Measurements from ENCODE around the gene DLEC1. TPM values are rescaled to one million over a fixed set of nuclear protein-coding genes. Genes with fewer than 3 reads are reported as not detected.

Gene DLEC1
- total and polyA plus RNA-seq, 8 donors, result 0.14 to 0.75 (median 0.51) TPM

DNA sequence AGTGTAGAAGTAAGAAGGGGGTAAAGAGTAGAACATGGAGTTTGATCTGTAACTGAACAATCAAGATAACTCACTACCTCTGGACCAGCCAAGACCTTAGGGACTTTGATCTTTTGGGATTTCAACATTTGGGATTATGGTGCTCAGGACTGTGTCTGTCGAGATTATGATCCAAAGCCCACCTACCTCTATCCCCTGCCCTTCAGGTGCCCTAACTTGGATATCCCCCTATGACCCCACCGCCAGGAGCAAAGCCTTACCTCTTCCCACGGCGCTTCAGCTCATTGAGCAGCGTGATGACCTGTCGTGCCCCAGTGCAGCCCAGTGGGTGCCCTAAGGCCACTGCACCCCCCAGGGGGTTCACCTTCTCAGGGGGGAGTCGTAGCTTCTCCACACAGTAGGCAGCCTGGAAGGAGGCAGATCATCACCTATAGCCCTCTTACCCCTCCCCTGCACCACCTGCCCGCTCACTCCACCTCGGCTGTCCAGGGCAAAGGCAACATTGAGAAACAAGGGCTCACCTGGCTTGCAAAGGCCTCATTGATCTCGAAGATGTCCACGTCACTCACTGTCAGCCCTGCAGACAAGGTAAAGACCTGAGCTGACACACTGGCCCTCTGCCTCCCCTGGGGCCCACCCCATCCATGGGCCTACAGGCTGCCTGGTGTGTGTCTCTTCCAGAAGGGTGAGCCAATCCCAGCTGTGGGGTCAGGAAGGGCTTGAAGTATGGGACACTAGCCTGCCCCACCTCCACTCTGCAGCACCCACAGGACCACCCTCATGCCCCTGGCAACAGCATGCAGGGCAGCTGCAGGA lies 86.5 kb downstream of the DLEC1 start:
- TF ChIP-seq, protein P1, sequence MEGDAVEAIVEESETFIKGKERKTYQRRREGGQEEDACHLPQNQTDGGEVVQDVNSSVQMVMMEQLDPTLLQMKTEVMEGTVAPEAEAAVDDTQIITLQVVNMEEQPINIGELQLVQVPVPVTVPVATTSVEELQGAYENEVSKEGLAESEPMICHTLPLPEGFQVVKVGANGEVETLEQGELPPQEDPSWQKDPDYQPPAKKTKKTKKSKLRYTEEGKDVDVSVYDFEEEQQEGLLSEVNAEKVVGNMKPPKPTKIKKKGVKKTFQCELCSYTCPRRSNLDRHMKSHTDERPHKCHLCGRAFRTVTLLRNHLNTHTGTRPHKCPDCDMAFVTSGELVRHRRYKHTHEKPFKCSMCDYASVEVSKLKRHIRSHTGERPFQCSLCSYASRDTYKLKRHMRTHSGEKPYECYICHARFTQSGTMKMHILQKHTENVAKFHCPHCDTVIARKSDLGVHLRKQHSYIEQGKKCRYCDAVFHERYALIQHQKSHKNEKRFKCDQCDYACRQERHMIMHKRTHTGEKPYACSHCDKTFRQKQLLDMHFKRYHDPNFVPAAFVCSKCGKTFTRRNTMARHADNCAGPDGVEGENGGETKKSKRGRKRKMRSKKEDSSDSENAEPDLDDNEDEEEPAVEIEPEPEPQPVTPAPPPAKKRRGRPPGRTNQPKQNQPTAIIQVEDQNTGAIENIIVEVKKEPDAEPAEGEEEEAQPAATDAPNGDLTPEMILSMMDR (IDR thresholded peaks at IDR 0.05), result no peak
- H3K27me3 ChIP-seq, result no peaks in the 10 kb centered on the region
- H3K36me3 ChIP-seq, result peaks cover 5 to 85% (median 73%) of the 10 kb centered on the region in 3 donors
- H3K27ac ChIP-seq, result no peak overlapping the region
- H3K4me1 ChIP-seq, result no peaks in the 10 kb centered on the region
- FAIRE-seq, result no peak
- H3K9me3 ChIP-seq, result no peaks in the 10 kb centered on the region
- no peak overlapping the region for H3K4me3 ChIP-seq
- DNase-seq, result peak in 1 of 6 donors; percentile 3
- no peak for ATAC-seq
- intact Hi-C loops (cut with DNase I), result no loop called here
- 89 to 95% methylated on average over 11 of the region's 11 CpGs for WGBS, 2 donors

DNA sequence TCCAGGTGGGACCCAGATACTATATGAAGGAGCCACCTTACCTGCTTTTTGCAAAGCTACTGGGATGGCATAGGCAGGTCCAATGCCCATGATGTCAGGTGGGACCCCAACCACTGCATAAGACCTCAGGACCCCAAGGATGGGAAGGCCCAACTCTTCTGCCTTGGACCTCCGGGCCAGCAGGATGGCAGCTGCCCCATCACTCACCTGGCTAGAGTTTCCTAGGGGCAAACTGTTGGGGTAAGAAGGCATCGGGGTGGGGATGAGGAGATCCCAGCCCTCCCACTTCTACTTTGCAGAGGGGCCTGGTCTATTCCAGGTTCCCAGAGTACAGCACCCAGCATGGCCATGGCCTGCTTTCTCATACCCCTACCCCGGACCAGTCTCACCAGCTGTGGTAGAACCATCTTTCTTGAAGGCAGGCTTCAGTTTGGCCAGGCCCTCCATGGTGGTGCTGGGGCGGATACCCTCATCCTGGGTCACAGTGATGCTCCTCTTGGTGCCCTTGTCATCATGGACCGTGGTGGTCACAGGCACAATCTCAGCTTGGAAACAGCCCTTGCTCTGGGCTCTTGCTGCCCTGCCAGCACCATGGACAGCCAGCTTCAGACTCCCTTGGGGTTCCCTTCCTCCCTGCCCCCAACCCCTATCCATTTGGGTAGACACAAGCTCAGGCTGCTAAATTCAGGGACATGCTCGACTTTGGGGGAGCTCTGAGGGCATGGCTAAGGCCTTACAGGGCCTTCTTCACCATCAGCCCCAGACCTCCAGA lies 87.3 kb downstream of the DLEC1 start:
- TF ChIP-seq, protein P1 (IDR thresholded peaks at IDR 0.05), result no peak
- ATAC-seq, result no peak
- H3K4me1 ChIP-seq, result no peaks in the 10 kb centered on the region
- FAIRE-seq, result no peak
- 85 to 90% methylated on average over 6 of the region's 6 CpGs for WGBS, 2 donors
- peaks cover 5 to 89% (median 67%) of the 10 kb centered on the region in 3 donors for H3K36me3 ChIP-seq
- intact Hi-C loops (cut with DNase I), result no loop called here
- no peaks in the 10 kb centered on the region for H3K9me3 ChIP-seq
- H3K4me3 ChIP-seq, result no peak overlapping the region
- H3K27me3 ChIP-seq, result no peaks in the 10 kb centered on the region
- peak in 1 of 6 donors; percentile 6 for DNase-seq
- H3K27ac ChIP-seq, result no peak overlapping the region

DNA sequence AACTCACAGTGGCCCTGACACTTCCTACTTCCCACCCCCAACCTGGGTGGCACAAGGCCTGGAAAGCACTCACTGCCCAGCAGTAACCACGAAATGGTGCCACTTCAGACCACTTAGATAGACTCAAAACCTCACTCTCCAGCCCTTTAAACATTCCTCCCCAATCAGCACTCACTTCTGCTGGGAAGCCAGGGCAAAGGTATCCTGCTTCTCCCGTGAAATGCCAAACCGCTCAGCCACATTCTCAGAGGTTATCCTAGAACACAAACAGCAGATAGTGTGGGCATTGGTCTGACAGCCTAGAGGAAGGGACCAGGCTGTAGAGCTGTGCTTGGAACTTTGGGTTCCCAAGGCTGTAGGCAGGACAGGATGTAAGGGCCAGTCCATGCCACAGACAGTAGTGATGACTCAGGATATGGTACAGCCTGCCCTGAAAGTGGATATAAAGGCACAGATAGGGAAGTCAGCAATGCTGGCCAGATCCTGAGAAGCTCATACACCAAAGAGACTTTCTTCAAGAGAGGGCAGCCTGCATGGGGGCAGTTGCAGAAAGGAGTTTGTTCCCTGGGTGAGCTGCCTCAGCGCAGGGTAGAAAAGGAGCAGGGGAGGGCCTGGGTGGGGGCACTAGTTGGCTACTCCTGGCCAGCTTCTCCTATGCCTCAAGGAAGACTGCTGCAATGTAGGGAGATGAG lies 88.7 kb downstream of the DLEC1 start:
- Histone ChIP-seq H3K27ac (no peak overlapping the region), H3K4me3 (no peak overlapping the region), H3K4me1 (peaks cover 0 to 6% (median 5%) of the 10 kb centered on the region in 3 donors), H3K27me3 (no peaks in the 10 kb centered on the region), H3K9me3 (no peaks in the 10 kb centered on the region), H3K36me3 (peaks cover 1 to 85% (median 61%) of the 10 kb centered on the region in 3 donors)
- intact Hi-C loops (cut with DNase I), result no loop called here
- ATAC-seq (no peak), FAIRE-seq (no peak), DNase-seq (peak in 1 of 6 donors; percentile 8)
- TF ChIP-seq, protein P1 (IDR thresholded peaks at IDR 0.05), result no peak
- 95% methylated on average over 4 of the region's 4 CpGs for WGBS, 2 donors

DNA sequence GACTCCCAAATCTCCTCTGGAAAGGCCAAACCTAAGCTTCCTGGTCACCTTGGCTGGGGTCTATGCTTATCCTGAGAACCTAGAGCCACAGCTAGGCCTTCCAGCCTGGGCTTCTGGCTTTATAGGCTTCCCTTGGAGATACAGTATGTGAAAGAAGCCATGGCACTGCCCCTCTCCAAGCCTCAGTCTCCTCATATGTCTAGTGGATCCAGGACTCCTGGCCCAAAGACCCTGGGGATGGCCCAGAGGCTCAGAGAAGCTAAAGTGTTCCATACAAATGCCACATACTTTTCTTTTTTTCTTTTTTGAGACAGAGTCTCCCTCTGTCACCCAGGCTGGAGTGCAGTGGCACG lies 89.3 kb downstream of the DLEC1 start:
- 93 to 100% methylated on average over 1 of the region's 1 CpG for WGBS, 2 donors
- TF ChIP-seq, protein P1 (IDR thresholded peaks at IDR 0.05), result no peak
- Histone ChIP-seq H3K36me3 (peaks cover 0 to 80% (median 60%) of the 10 kb centered on the region in 3 donors), H3K9me3 (no peaks in the 10 kb centered on the region), H3K4me1 (peaks cover 0 to 10% (median 6%) of the 10 kb centered on the region in 3 donors), H3K4me3 (no peak overlapping the region), H3K27me3 (no peaks in the 10 kb centered on the region), H3K27ac (no peak overlapping the region)
- DNase-seq (no peak), FAIRE-seq (no peak), ATAC-seq (no peak)
- intact Hi-C loops (cut with DNase I), result no loop called here

Data from pancreas (tissue), 10 donors.